HepG2 (cell line): ENCODE results near the gene PNKD. TPM values are rescaled to one million over a fixed set of nuclear protein-coding genes. Genes with fewer than 3 reads are reported as not detected.
A peak's percentile ranks its signal among the peaks of the same experiment; 100 is the strongest.

ENCODE experiments used
- MTA3 ChIP-seq: sonication (generic); formaldehyde crosslinking; IDR thresholded peaks from 2 replicates; pipeline ENCODE4 v1.4.0; 2020; ENCODE audit warnings: missing genetic modification reagents
- NR3C1 ChIP-seq: sonication (generic); formaldehyde crosslinking; IDR thresholded peaks from 2 replicates; pipeline ENCODE4 v1.4.0; 2020; ENCODE audit warnings: missing genetic modification reagents
- STAG1 ChIP-seq: sonication (generic); formaldehyde crosslinking; IDR thresholded peaks from 2 replicates; pipeline ENCODE4 v1.4.0; 2020; ENCODE audit warnings: missing genetic modification reagents
- THYN1 ChIP-seq: sonication (generic); formaldehyde crosslinking; IDR thresholded peaks from 2 replicates; pipeline ENCODE4 v1.8.1; 2023; ENCODE audit warnings: low read depth, mild to moderate bottlenecking, moderate library complexity, missing genetic modification reagents, borderline replicate concordance
- ZBTB38 ChIP-seq: sonication (generic); formaldehyde crosslinking; IDR thresholded peaks from 2 replicates; pipeline ENCODE4 v1.5.1; 2020; ENCODE audit warnings: mild to moderate bottlenecking, missing genetic modification reagents
- ZBTB7B ChIP-seq: sonication (generic); formaldehyde crosslinking; IDR thresholded peaks from 2 replicates; pipeline ENCODE4 v1.4.0; 2020; ENCODE audit warnings: missing genetic modification reagents
- ZNF263 ChIP-seq: sonication (generic); formaldehyde crosslinking; IDR thresholded peaks from 2 replicates; pipeline ENCODE4 v1.4.0; 2020; ENCODE audit warnings: missing genetic modification reagents
- ZNF607 ChIP-seq: sonication (generic); formaldehyde crosslinking; IDR thresholded peaks from 2 replicates; pipeline ENCODE4 v1.5.1; 2020; ENCODE audit warnings: missing genetic modification reagents, mild to moderate bottlenecking, borderline replicate concordance
- polyA plus RNA-seq, 8 experiments: library from polyadenylated mRNA; depleted of rRNA in 3 of 8; stranded (reverse) in 7 of 8; unstranded in 1 of 8; fragments of >200 nt; fragmentation: Illumina TruSeq in 4 of 8; extraction: Trizol in 4 of 8; gene quantifications; 2 replicates each; pipeline versions ENCODE4 v1.2.1 to v1.2.3, GENCODE V29; 2011 to 2016; ENCODE audit warnings: low read depth in 4 of 8, missing spikeins in 1 of 8, mixed read lengths in 1 of 8; ENCODE audit not compliant: insufficient read depth in 1 of 8
- total RNA-seq, 5 experiments: library from RNA; depleted of rRNA; stranded (reverse); fragments of >200 nt; fragmentation: Illumina TruSeq; extraction: Trizol; gene quantifications; 2 replicates each; pipeline ENCODE4 v1.2.3, GENCODE V29; 2016; ENCODE audit warnings: low read depth in 1 of 5
- TF ChIP-seq, protein P1 (sequence below): sonication (generic); formaldehyde crosslinking; IDR thresholded peaks from 2 replicates; pipeline ENCODE4 v1.4.0; 2020; ENCODE audit warnings: missing genetic modification reagents, borderline replicate concordance
- TF ChIP-seq, protein P2 (sequence below): sonication (generic); formaldehyde crosslinking; IDR thresholded peaks from 2 replicates; pipeline ENCODE4 v1.5.0; 2020; ENCODE audit warnings: mild to moderate bottlenecking, missing genetic modification reagents
- TF ChIP-seq, protein P3 (sequence below), 2 experiments: fragments of 450-650 bp in 1 of 2; sonication (generic) in 1 of 2; formaldehyde crosslinking in 1 of 2; IDR thresholded peaks; 2 replicates each; pipeline versions ENCODE4 v1.6.1 to v1.8.0; 2016 to 2022; ENCODE audit warnings: antibody characterized with exemption in 1 of 2, mild to moderate bottlenecking in 1 of 2, missing genetic modification reagents in 1 of 2
- TF ChIP-seq, protein P4 (sequence below): sonication (generic); IDR thresholded peaks from 2 replicates; pipeline ENCODE4 v1.6.1; 2016; ENCODE audit warnings: low read depth, borderline replicate concordance

The PNKD gene
- total and polyA plus RNA-seq, 2 of the 13 experiments (the other 11 are each of a cell fraction or from before 2014, with no cell fraction given): 55.9 to 80.4 TPM

DNA sequence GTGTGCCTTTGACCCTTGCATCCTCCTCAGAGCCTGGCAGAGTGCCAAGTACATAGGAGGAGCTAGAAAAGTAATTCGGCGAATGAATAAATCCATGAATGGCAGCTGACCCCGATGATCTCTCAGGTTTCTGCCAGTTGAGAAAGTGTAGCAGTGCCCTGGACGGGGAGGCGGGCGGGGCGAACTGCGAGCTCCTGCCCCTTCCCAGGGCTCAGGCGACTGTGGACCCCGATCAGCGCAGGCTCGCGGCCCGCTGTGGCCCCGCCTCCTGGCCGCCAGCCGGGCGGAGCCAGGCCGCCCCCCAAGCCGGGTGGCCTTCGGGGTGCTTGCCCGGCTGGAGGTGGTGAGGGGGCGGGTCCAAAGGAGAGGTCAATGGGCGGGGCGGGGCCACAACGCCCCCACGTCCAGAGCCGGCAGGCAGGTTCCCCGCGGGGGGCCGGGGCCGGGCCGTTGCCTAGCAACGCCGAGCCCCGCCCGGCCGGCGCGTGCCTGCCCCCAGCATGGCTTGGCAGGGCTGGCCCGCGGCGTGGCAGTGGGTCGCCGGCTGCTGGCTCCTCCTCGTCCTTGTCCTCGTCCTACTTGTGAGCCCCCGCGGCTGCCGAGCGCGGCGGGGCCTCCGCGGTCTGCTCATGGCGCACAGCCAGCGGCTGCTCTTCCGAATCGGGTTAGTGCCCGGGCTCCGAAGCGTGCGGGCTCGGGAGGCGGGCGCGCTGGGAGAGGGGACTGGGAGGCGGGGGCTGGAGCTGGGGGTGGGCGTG lies 52.6 kb downstream of the PNKD start (continued):
- TF ChIP-seq, protein P1, sequence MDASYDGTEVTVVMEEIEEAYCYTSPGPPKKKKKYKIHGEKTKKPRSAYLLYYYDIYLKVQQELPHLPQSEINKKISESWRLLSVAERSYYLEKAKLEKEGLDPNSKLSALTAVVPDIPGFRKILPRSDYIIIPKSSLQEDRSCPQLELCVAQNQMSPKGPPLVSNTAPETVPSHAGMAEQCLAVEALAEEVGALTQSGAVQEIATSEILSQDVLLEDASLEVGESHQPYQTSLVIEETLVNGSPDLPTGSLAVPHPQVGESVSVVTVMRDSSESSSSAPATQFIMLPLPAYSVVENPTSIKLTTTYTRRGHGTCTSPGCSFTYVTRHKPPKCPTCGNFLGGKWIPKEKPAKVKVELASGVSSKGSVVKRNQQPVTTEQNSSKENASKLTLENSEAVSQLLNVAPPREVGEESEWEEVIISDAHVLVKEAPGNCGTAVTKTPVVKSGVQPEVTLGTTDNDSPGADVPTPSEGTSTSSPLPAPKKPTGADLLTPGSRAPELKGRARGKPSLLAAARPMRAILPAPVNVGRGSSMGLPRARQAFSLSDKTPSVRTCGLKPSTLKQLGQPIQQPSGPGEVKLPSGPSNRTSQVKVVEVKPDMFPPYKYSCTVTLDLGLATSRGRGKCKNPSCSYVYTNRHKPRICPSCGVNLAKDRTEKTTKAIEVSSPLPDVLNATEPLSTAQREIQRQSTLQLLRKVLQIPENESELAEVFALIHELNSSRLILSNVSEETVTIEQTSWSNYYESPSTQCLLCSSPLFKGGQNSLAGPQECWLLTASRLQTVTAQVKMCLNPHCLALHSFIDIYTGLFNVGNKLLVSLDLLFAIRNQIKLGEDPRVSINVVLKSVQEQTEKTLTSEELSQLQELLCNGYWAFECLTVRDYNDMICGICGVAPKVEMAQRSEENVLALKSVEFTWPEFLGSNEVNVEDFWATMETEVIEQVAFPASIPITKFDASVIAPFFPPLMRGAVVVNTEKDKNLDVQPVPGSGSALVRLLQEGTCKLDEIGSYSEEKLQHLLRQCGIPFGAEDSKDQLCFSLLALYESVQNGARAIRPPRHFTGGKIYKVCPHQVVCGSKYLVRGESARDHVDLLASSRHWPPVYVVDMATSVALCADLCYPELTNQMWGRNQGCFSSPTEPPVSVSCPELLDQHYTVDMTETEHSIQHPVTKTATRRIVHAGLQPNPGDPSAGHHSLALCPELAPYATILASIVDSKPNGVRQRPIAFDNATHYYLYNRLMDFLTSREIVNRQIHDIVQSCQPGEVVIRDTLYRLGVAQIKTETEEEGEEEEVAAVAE (CRISPR knock-in tag): no peak
- no peak for TF ChIP-seq ZBTB38 (CRISPR knock-in tag)
- TF ChIP-seq STAG1 (CRISPR knock-in tag): no peak; the same call in 1 of the 2 replicates
- TF ChIP-seq, protein P2, sequence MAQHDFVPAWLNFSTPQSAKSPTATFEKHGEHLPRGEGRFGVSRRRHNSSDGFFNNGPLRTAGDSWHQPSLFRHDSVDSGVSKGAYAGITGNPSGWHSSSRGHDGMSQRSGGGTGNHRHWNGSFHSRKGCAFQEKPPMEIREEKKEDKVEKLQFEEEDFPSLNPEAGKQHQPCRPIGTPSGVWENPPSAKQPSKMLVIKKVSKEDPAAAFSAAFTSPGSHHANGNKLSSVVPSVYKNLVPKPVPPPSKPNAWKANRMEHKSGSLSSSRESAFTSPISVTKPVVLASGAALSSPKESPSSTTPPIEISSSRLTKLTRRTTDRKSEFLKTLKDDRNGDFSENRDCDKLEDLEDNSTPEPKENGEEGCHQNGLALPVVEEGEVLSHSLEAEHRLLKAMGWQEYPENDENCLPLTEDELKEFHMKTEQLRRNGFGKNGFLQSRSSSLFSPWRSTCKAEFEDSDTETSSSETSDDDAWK (CRISPR knock-in tag): no peak
- no peak for TF ChIP-seq MTA3 (CRISPR knock-in tag)
- TF ChIP-seq, protein P3, sequence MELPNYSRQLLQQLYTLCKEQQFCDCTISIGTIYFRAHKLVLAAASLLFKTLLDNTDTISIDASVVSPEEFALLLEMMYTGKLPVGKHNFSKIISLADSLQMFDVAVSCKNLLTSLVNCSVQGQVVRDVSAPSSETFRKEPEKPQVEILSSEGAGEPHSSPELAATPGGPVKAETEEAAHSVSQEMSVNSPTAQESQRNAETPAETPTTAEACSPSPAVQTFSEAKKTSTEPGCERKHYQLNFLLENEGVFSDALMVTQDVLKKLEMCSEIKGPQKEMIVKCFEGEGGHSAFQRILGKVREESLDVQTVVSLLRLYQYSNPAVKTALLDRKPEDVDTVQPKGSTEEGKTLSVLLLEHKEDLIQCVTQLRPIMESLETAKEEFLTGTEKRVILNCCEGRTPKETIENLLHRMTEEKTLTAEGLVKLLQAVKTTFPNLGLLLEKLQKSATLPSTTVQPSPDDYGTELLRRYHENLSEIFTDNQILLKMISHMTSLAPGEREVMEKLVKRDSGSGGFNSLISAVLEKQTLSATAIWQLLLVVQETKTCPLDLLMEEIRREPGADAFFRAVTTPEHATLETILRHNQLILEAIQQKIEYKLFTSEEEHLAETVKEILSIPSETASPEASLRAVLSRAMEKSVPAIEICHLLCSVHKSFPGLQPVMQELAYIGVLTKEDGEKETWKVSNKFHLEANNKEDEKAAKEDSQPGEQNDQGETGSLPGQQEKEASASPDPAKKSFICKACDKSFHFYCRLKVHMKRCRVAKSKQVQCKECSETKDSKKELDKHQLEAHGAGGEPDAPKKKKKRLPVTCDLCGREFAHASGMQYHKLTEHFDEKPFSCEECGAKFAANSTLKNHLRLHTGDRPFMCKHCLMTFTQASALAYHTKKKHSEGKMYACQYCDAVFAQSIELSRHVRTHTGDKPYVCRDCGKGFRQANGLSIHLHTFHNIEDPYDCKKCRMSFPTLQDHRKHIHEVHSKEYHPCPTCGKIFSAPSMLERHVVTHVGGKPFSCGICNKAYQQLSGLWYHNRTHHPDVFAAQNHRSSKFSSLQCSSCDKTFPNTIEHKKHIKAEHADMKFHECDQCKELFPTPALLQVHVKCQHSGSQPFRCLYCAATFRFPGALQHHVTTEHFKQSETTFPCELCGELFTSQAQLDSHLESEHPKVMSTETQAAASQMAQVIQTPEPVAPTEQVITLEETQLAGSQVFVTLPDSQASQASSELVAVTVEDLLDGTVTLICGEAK (IDR thresholded peaks at IDR 0.05): no peak
- TF ChIP-seq, protein P3 (CRISPR knock-in tag; IDR thresholded peaks at IDR 0.05): no peak; the same call in 1 of the 2 replicates
- TF ChIP-seq ZNF607 (CRISPR knock-in tag): no peak
- TF ChIP-seq THYN1 (CRISPR knock-in tag): no peak
- TF ChIP-seq NR3C1: no peak
- no peak for TF ChIP-seq ZNF263
- TF ChIP-seq, protein P4, sequence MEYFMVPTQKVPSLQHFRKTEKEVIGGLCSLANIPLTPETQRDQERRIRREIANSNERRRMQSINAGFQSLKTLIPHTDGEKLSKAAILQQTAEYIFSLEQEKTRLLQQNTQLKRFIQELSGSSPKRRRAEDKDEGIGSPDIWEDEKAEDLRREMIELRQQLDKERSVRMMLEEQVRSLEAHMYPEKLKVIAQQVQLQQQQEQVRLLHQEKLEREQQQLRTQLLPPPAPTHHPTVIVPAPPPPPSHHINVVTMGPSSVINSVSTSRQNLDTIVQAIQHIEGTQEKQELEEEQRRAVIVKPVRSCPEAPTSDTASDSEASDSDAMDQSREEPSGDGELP: peak; percentile 42; the same call in 1 of the 2 replicates
- peak; percentile 35; the same call in 1 of the 2 replicates for TF ChIP-seq ZBTB7B (CRISPR knock-in tag)
